ENCODE data around the gene STXBP6.

DNA sequence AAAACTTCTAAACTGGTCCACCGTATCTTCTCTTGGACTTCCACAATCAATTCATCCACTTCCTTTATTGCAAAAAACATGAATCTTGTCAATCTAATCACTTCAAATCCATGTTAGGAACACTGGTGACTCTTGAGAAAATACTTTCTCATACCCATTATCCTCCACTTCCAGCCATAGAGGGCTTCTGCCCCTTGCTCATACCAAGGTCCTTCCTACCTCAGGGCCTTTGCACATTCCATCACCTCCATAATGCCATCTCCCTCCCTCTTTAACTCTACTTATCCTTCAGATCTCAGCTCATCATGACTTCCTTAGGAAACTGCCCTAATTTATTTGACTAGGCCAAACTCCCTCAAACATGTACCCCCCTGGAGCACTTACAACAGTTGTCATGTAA lies 16.6 kb downstream of the STXBP6 start:
- TF ChIP-seq, protein P1, sequence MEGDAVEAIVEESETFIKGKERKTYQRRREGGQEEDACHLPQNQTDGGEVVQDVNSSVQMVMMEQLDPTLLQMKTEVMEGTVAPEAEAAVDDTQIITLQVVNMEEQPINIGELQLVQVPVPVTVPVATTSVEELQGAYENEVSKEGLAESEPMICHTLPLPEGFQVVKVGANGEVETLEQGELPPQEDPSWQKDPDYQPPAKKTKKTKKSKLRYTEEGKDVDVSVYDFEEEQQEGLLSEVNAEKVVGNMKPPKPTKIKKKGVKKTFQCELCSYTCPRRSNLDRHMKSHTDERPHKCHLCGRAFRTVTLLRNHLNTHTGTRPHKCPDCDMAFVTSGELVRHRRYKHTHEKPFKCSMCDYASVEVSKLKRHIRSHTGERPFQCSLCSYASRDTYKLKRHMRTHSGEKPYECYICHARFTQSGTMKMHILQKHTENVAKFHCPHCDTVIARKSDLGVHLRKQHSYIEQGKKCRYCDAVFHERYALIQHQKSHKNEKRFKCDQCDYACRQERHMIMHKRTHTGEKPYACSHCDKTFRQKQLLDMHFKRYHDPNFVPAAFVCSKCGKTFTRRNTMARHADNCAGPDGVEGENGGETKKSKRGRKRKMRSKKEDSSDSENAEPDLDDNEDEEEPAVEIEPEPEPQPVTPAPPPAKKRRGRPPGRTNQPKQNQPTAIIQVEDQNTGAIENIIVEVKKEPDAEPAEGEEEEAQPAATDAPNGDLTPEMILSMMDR (IDR thresholded peaks at IDR 0.05), result no peak
- no peak for TF ChIP-seq POLR2A (IDR thresholded peaks at IDR 0.05)
